Kidney capillary endothelial cell (primary cell): Measurements from ENCODE around the gene CAMKMT.

Experiments used
- DNase-seq: peaks from one replicate; pipeline ENCODE4 v3.0.0-alpha.2; 2018; ENCODE audit warnings: low spot score

CAMKMT gene

DNA sequence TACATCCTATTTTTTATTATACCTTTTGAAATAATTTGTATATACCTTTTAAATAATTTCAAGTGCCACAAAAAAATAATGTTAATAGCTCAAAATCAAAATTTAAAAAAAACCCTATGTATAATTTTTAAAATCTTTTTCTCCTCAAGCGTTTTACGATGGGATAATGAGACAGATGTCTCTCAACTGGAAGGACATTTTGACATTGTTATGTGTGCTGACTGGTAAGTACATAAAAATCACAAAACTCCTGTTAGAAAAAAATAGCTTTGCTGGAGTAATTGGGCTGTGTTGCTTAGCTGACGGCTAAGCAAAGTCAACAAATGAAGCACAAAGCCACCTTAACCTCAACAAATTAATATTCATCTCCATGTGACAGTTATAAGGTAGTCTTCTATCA lies 381.7 kb downstream of the CAMKMT start:
- no peak for DNase-seq

DNA sequence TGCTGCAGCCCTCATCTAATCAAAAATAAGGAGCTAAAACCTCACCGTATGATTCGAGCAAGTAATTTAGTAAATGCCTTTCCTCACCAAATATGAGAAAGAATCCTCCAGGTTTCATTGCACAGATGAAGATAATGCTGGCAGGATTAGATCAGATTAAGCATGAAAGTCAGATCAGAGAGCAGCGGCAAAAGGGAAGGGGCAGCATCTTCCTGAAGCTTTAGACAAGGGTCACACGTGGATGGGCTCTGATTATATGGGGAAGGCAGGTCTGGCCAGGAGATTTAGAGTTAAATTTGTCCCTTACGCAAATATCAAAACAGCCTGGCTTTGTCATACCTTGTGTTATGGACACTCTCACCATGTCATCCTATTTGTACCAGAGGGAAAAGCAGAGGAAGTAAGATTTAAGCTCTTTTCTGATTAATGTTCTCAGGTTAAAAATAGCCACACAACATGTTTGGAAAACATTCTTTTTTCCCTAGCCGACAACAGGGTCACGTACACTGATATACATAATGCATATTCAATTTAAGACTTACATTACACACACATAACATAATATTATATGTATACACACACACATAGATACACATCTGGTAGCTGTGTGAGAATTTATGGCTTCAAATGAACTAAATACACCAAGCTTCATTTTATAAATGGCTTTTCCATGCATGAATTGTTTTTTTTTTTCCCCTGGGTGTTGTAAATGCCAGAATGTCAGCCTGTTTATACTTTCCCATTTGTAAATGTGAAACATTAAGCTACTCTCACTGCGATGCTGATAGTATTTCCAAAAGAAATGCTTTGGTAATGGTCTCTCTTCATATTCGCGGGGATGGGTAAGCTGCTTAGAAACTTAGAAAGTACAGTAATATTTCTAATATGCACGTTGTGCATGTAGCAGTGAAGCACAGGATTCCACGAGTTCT lies 383.5 kb downstream of the CAMKMT start:
- no peak for DNase-seq

DNA sequence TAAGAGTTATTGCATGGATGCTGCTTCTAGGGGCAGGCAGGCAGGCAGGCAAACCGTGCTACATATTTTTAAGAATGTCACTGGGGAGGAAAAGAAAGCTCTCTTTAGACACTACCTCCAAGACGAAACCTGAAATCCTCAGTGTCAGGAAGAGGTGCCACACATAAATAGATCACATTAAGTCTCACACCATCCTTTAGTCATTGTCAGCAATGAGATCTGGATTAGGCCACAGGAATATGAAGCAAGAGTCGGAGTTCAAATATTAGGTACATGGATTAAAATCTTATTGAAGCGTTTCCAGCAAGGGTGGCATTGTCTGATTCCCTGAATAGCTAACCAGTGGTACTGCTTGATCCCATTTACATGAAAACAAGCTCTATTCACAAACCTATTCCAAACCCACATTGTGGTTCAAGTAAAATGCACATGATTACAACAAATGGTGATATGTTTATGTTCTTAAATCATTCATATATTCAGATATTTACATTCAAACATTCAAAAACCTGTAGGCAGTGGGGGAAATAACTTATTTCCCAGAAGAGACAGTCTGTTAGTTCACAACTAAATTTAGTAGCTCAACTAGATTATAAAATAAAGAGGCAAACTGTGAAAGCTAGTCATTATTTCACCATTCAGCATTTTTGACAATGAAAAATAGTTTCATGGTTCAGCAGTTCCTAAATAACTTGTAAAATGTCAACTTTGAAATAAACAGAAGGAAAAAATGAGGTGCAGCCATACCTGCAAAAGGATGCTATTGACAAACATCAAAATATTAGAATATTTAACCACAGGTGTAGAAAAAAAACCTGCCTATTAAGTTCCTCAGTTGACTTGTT lies 384.4 kb downstream of the CAMKMT start:
- no peak for DNase-seq

- DNase-seq: no peak
Measured at GRCh38 chr2:44746856-44747615, 385.3 kb downstream of the CAMKMT start.

GRCh38 chr2:44747794-44748193 lies 386.0 kb downstream of the CAMKMT start:
- no peak for DNase-seq

DNA sequence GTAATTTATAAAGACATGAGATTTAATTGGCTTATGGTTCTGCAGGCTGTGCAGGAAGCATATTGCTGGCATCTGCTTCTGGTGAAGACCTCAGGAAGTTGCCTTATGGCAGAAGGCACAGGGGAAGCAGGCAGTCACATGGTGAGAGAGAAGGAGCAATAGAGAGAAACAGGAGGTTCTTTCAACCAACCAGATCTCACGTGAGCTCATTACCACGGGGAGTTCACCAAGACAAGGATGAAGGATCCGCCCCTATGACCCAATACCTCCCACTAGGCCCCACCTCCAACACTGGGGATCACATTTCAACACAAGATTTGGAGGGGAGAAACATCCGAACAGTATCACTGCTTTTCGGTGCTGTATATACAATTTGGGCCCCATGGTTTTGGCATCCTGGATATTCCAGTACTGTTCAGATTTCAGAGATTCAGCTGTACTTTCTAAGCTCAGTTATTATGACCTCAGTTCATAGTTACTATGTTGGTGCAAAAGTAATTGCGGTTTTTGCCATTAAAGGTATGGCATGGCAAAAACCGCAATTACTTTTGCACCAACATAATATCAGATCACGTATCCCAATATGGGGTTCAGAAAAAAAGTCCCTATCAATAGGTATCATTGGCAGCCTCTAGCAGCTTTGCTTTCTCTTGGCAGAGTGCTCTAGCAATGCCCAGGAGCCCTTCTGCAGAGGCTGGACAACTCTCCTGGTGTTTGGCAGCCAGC lies 390.2 kb downstream of the CAMKMT start:
- DNase-seq: no peak

- no peak for DNase-seq
Measured at GRCh38 chr2:44752761-44753160, 391.0 kb downstream of the CAMKMT start.

DNA sequence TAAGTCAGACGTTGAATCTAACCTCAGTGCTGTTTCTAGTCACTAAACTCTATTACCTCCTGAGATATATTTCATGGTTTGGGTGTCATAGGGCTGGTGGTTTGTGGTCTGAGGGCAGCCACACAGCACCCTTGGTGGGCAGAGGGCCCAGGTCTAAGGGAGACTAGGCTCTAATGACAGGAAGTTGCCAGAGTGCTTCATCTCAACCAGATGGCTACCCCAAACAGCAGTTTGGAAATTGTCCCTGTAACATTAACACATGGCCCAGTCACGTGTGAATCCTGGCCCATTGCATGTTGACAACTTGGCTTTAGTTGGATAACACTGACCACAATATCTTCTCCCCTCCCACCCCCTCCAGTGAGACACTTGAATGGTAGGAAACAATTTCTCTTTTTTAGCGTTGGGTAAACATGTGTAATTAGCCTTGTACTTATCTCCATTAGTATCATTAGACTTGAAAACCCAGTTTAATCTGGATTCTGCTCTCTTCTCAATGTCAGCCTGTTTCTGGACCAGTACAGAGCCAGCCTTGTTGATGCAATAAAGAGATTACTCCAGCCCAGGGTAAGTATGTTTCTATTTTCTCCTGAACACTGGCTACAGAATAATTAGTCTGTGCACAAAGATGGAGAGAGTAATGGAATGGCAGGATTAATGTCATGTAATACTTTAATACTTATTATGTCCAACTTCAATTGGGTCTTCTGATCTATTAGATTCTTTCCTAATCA lies 392.0 kb downstream of the CAMKMT start:
- DNase-seq: no peak

GRCh38 chr2:44758591-44758990 lies 396.8 kb downstream of the CAMKMT start:
- DNase-seq: no peak

DNA sequence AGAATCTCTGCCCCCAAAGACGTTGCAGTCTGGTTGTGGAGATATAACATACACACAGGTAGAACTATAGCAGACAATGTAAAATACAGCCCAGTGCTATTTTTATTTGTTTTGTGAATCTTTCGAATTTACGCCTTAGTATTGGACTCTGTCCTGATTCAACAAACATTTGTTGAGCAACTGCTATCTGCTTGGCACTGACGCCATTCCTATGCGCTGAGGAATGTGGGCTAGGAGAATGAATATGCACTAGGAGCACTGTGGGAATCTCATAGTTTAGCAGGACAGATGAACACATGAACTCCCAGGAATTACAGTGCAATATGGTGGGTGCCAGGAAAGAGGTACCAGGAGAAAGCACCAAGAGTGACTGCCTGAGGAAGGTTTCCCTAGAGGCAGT lies 398.1 kb downstream of the CAMKMT start:
- no peak for DNase-seq

GRCh38 chr2:44763275-44763782 lies 401.6 kb downstream of the CAMKMT start:
- no peak for DNase-seq

DNA sequence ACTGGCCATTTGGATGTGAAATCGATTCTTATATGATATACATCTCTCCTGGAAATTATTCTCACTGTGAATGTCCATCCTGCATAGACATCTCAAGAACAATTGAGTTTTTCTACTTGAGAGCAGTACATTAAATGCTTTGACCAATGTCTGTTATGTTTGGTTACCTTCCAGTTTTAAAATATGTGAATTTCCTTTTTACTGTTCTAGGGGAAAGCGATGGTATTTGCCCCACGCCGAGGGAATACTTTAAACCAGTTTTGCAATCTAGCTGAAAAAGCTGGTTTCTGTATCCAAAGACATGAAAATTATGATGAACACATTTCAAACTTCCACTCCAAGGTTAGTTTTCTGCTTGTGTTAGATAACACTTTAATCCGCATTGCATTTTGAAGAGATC lies 404.5 kb downstream of the CAMKMT start:
- no peak for DNase-seq

DNA sequence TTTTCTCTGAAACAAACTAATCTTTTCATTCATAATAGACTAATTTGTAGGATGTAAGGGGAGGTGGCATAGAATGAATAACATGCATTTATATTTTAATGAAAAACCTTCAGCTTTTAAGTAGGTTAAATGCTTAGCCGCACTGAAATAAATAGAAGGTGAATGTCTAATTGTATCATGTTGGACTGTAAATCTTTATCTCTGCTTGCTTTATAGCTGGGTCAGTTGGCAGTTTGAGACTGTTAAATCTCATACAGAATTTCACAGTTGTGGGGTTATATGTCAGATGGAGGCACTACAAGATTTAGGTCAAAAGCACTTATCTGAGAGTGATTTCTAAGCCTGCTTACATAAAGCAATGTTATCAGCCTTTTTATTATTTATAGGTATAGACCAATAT lies 405.0 kb downstream of the CAMKMT start:
- no peak for DNase-seq

- no peak for DNase-seq
Measured at GRCh38 chr2:44767691-44768090, 405.9 kb downstream of the CAMKMT start.

GRCh38 chr2:44768438-44769236 lies 406.9 kb downstream of the CAMKMT start:
- DNase-seq: no peak

GRCh38 chr2:44769349-44770011 lies 407.7 kb downstream of the CAMKMT start:
- no peak for DNase-seq

- no peak for DNase-seq
Measured at GRCh38 chr2:44770221-44771195, 408.8 kb downstream of the CAMKMT start.

DNA sequence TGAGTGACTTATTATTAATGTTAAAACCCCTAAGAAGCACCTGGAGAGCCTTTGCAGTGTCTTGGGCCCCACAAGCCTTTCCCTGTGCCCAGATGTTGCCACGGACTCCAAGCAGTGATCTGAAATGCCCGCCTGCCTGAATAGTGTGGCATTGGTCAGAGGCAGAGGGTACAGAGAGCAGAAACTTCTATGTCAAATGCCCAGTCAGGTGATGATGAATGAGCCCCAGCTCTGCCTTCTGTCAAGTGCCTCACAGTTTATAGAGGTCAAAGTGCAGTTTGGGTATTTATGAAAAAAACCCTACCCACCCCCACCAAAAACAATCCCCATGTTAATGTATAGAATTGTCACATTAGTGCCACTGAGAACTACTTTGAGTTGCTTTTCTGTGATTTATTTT lies 409.8 kb downstream of the CAMKMT start:
- DNase-seq: no peak
